Lower leg skin (tissue), 3 donors: Measurements from ENCODE around the gene ZFP14.
"Not testable (repeated sequence)": the region's sequence is repeated elsewhere in the genome, so short reads cannot be mapped to it uniquely, and the experiment has no call there.

Experiments used
- CTCF ChIP-seq, 3 donors: fragments of 450-650 bp; IDR thresholded peaks; one replicate each; pipeline ENCODE4 v1.5.1; 2016; ENCODE audit warnings: antibody characterized with exemption in 3 of 3, mild to moderate bottlenecking in 3 of 3, moderate library complexity in 2 of 3
- POLR2A ChIP-seq, 2 donors: fragments of 450-650 bp; IDR thresholded peaks; one replicate each; pipeline ENCODE4 v1.6.1; 2016 to 2017; ENCODE audit warnings: antibody characterized with exemption in 2 of 2, mild to moderate bottlenecking in 1 of 2, moderate library complexity in 1 of 2

- not testable (repeated sequence) for TF ChIP-seq CTCF, POLR2A (IDR thresholded peaks at IDR 0.05)
These were observed 49.5 kb downstream of the ZFP14 start for GRCh38 chr19:36329534-36329933.
